ENCODE results near the gene ITGA2B. TPM values are rescaled to one million over a fixed set of nuclear protein-coding genes. Genes with fewer than 3 reads are reported as not detected.

Gene ITGA2B
- total RNA-seq, 3 donors from 2014 or later (not counting 1 experiment from before 2014, with no cell fraction given) = 8.8 to 32.9 (median 32.6) TPM

GRCh38 chr17:44324092-44324570, 65.3 kb downstream of the ITGA2B start:
- Histone ChIP-seq H3K27ac (ENCODE audit: low read length) (peak overlapping the region; percentile 41), H3K4me3 (ENCODE audit: low read length) (peak overlapping the region; percentile 91), H3K4me1 (ENCODE audit: control insufficient read depth, insufficient read depth, low read length) (peaks cover 40% of the 10 kb centered on the region), H3K9me3 (ENCODE audit: control insufficient read depth, insufficient read depth, low read length) (no peaks in the 10 kb centered on the region), H3K36me3 (ENCODE audit: control insufficient read depth, insufficient read depth, low read length) (peaks cover 26% of the 10 kb centered on the region), H3K27me3 (ENCODE audit: control insufficient read depth, insufficient read depth, low read length) (no peaks in the 10 kb centered on the region)
- intact Hi-C loops (cut with micrococcal nuclease) = no loop called here
- TF ChIP-seq, protein P1, sequence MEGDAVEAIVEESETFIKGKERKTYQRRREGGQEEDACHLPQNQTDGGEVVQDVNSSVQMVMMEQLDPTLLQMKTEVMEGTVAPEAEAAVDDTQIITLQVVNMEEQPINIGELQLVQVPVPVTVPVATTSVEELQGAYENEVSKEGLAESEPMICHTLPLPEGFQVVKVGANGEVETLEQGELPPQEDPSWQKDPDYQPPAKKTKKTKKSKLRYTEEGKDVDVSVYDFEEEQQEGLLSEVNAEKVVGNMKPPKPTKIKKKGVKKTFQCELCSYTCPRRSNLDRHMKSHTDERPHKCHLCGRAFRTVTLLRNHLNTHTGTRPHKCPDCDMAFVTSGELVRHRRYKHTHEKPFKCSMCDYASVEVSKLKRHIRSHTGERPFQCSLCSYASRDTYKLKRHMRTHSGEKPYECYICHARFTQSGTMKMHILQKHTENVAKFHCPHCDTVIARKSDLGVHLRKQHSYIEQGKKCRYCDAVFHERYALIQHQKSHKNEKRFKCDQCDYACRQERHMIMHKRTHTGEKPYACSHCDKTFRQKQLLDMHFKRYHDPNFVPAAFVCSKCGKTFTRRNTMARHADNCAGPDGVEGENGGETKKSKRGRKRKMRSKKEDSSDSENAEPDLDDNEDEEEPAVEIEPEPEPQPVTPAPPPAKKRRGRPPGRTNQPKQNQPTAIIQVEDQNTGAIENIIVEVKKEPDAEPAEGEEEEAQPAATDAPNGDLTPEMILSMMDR (IDR thresholded peaks at IDR 0.05) = no peak
- Mint-ChIP-seq H3K4me1 (peaks cover 5 to 26% of the 10 kb centered on the region in 2 donors), H3K27ac (peak overlapping the region; percentile 56 to 58), H3K36me3 (no peaks in the 10 kb centered on the region), H3K27me3 (ENCODE audit: low read depth in 2 of 2) (no peaks in the 10 kb centered on the region), H3K4me3 (peak overlapping the region; percentile 83), H3K9me3 (no peaks in the 10 kb centered on the region)
- 2% methylated on average over 38 of the region's 38 CpGs for whole genome bisulfite sequencing (ENCODE audit: insufficient coverage)
- DNase-seq = no peak
- ATAC-seq = no peak

DNA sequence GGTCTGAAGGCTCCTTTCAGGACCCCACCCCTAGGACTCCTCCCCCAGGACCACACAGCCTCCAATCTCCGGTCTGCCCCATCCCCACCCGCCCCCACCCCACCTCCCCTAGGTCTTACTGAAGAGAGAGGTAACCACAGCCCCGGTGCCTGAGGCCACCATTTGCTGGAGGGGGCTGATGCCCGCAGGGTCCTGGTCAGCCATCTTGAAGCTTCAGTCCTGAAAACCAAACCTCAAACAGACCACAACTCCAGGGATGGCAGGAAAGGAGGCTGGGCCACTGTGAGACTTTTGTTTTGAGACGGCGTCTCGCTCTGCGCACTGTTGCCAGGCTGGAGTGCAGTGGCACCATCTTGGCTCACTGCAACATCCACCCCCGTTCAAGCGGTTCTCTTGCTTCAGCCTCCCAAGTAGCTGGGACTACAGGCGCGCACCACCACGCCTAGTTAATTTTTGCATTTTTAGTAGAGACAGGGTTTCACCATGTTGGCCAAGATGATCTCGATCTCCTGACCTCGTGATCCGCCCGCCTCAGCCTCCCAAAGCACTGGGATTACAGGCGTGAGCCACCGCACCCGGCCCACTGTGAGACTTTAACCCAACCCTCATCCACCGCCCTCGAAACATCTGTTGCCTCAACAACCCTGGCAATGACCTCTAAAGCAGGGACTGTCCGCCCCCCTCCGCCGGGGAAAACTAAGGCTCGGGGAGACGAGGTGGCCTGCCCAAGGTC, 65.9 kb downstream of the ITGA2B start:
- Histone ChIP-seq H3K9me3 (ENCODE audit: control insufficient read depth, insufficient read depth, low read length) (no peaks in the 10 kb centered on the region), H3K27ac (ENCODE audit: low read length) (no peak overlapping the region), H3K4me1 (ENCODE audit: control insufficient read depth, insufficient read depth, low read length) (peaks cover 40% of the 10 kb centered on the region), H3K27me3 (ENCODE audit: control insufficient read depth, insufficient read depth, low read length) (no peaks in the 10 kb centered on the region), H3K36me3 (ENCODE audit: control insufficient read depth, insufficient read depth, low read length) (peaks cover 26% of the 10 kb centered on the region), H3K4me3 (ENCODE audit: low read length) (peak overlapping the region; percentile 91)
- ATAC-seq (no peak), DNase-seq (no peak)
- H3K27ac Mint-ChIP-seq = peak overlapping the region; percentile 56 to 58
- peaks cover 5 to 26% of the 10 kb centered on the region in 2 donors for H3K4me1 Mint-ChIP-seq
- TF ChIP-seq, protein P1 (IDR thresholded peaks at IDR 0.05) = no peak
- H3K27me3 Mint-ChIP-seq (ENCODE audit: low read depth in 2 of 2) = no peaks in the 10 kb centered on the region
- 68% methylated on average over 25 of the region's 27 CpGs for WGBS (ENCODE audit: insufficient coverage)
- no peaks in the 10 kb centered on the region for H3K9me3 Mint-ChIP-seq
- H3K4me3 Mint-ChIP-seq = peak overlapping the region; percentile 83
- intact Hi-C loops (cut with micrococcal nuclease) = no loop called here
- H3K36me3 Mint-ChIP-seq = no peaks in the 10 kb centered on the region

- no peak overlapping the region for H3K4me3 Mint-ChIP-seq
- ATAC-seq (no peak), DNase-seq (no peak)
- Histone ChIP-seq H3K4me1 (ENCODE audit: control insufficient read depth, insufficient read depth, low read length) (peaks cover 37% of the 10 kb centered on the region), H3K9me3 (ENCODE audit: control insufficient read depth, insufficient read depth, low read length) (no peaks in the 10 kb centered on the region), H3K27ac (ENCODE audit: low read length) (no peak overlapping the region), H3K36me3 (ENCODE audit: control insufficient read depth, insufficient read depth, low read length) (peaks cover 26% of the 10 kb centered on the region), H3K27me3 (ENCODE audit: control insufficient read depth, insufficient read depth, low read length) (no peaks in the 10 kb centered on the region), H3K4me3 (ENCODE audit: low read length) (no peak overlapping the region)
- 99% methylated on average over 11 of the region's 11 CpGs for WGBS (ENCODE audit: insufficient coverage)
- H3K27me3 Mint-ChIP-seq (ENCODE audit: low read depth in 2 of 2) = peaks cover 4 to 5% of the 10 kb centered on the region in 2 donors
- intact Hi-C loops (cut with micrococcal nuclease) = no loop called here
- no peaks in the 10 kb centered on the region for H3K9me3 Mint-ChIP-seq
- TF ChIP-seq, protein P1 (IDR thresholded peaks at IDR 0.05) = no peak
- H3K27ac Mint-ChIP-seq = no peak overlapping the region
- peaks cover 5 to 26% of the 10 kb centered on the region in 2 donors for H3K4me1 Mint-ChIP-seq
- H3K36me3 Mint-ChIP-seq = no peaks in the 10 kb centered on the region
These were observed 67.1 kb downstream of the ITGA2B start for GRCh38 chr17:44322236-44322895.

Other genes with a start within 250 kb of the ITGA2B start
- 1 to 10 TPM; 1.9 to 4.4 (median 2.4) TPM for gene HROB, start 247.7 kb downstream of the ITGA2B start, total RNA-seq
- gene ASB16, start 218.9 kb downstream of the ITGA2B start, total RNA-seq = not detected
- 10 to 100 TPM; 40.4 to 48.2 (median 41.0) TPM for gene TMUB2, start 202.7 kb downstream of the ITGA2B start, total RNA-seq
- 100 to 1,000 TPM in 2 of 3 donors, 10 to 100 TPM in 1; 87.6 to 112 (median 109) TPM for gene ATXN7L3, start 189.8 kb downstream of the ITGA2B start, total RNA-seq
- 100 to 1,000 TPM; 132 to 169 (median 168) TPM for gene UBTF, start 170.0 kb downstream of the ITGA2B start, total RNA-seq
- not detected for gene SLC4A1, start 121.5 kb downstream of the ITGA2B start, total RNA-seq
- gene RUNDC3A, start 81.0 kb downstream of the ITGA2B start, total RNA-seq = under 1 TPM in 2 of 3 donors, not detected in 1; 0.31 to 0.48 TPM
- gene SLC25A39, start 64.8 kb downstream of the ITGA2B start, total RNA-seq = 100 to 1,000 TPM in 1 of 3 donors, 10 to 100 TPM in 2; 82.4 to 105 (median 97.9) TPM
- gene GRN, start 44.3 kb downstream of the ITGA2B start, total RNA-seq = 10 to 100 TPM; 42.4 to 69.8 (median 55.6) TPM
- gene FAM171A2, start 25.8 kb downstream of the ITGA2B start, total RNA-seq = under 1 TPM; 0.20 to 0.43 (median 0.24) TPM
- gene GPATCH8, start 113.8 kb upstream of the ITGA2B start, total RNA-seq = 100 to 1,000 TPM; 104 to 111 (median 109) TPM
- gene FZD2, start 167.8 kb upstream of the ITGA2B start, total RNA-seq = under 1 TPM; 0.27 to 0.55 (median 0.33) TPM

Measured in natural killer cell (primary cell).